HG02763 (cell line): Measurements from ENCODE around the gene CDK5R2.
A peak's percentile ranks its signal among the peaks of the same experiment; 100 is the strongest.

Experiments
- ATAC-seq: cut with Tn5 transposase; IDR thresholded peaks from one replicate; pipeline ENCODE4 v1.9.1; 2021; ENCODE audit warnings: mild to moderate bottlenecking, moderate library complexity; ENCODE audit not compliant: unreplicated experiment

The CDK5R2 gene

DNA sequence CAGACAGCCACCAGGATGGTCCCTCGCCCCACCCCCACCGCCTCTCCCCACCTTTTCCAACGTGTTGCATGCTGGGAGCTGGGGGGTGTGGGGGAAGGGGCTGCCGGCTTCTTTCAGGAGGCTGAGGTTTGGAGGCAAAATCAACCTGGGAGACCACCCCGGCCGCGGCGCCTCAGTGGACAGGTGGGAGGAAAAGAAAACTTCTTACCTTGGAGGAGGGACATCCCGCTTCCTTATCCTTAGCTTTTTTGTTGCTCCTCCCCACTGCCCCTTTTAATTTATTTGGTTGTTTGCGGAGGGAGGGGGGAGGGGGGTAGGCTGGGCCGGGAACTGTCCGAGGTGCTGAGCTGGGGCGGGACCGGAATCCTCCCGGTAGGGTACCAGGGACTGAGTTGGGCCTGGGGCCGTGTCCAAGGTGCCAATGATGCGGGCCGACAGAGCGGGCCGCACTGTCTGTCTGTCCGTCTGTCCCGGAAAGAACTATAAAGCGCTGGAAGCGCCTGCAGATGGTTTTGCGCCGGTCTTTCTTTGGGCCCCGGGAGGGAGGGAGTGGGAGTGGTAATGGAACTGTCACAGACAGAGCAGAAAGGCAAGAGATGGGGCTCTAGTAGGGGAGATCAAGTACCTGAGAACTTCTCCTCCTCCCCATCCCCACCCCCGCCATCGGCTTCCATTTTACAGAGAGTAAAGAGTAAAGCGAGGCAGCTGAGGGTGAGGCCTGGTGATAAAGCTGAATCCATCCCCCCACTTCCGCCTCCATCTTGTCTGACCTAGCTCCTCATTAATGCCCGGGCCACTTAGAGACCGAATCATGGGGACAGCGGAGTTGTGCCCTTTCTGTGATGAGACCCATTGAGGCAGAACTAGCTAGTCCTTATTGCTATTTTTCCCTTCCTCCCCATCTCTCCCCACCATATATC, 2.4 kb downstream of the CDK5R2 start:
- no peak for ATAC-seq

DNA sequence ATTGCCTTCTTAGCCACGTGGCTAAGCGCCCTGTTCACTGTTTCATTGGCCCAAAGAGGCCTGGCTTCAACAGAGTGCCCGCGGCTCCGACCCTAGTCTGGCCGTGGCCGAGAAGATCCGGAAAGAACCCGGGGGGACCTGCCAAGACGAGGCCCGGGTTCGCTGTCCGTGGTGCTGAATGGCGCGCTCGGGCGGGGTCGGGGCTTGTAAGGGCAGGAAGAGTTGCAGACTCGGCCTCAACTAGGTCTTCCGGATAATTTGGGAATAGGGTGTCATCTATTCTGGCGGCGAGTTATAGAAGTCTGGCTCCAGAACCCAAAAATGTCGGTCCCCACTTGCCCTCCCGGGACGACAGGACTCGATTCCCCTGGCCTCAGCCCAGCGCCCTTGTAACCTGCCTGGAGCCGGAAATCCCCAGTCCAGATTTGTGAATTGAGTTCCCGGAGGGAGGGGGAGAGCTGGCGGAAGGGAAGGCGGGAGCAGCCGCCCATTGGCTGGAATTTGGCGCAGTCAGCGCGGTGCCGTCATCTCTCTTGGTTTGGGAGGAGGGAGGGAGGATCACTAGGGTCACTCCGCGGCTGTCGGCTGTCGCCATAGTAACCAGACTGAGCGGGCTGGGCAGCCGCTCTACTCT, 3.5 kb downstream of the CDK5R2 start:
- no peak for ATAC-seq

DNA sequence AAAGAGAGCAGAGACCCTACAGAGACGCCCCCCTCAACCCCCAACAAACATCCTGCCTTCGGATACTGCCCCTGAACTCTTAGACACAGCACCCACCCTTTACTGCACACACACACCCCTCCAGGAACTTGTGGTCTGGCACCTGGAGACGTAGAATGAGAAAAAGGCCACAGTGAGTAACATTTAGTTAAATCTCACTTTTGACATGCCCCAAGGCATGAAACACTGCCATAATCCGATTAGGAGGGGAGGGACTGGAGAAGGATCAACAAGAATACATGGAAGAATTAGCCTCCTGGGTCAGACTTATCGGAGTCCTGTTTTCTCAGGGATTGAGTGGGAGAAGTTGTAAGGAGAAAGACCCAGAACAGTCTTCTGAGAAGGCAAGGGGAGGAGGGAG, 4.1 kb downstream of the CDK5R2 start:
- no peak for ATAC-seq

DNA sequence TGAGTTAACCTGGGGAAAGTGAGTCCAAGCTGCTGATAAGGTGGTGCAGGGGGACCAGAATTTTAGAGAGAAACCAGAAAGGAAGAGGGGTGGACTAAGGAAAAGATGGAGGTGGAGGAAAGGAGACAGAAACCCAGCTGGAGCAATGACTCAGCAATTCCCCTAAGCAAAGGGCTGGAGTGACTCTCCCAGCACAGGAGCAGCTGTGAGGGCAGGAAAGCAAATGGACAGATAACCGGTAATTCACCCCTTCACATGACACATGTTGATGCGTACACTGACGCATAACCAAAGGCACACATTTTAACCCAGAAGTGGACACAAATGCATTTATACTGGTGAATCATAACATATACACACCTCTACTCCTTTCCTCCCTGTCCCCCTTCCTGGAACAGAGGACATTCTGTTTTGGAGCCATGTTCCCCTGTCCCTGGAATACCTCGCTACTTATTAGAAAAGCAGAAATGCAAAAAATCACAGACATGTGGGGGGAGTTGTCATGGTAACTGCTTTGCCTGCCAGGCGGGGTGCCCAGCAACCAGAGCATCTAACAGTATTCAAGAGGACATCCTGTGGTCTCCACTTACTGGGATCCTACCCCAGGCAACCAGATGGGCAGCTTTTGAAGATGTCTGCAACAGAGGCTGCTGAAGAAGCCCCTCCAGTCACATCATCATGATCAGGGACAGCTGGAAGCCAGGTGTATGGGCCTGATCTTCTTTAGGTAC, 4.7 kb downstream of the CDK5R2 start:
- ATAC-seq: no peak

DNA sequence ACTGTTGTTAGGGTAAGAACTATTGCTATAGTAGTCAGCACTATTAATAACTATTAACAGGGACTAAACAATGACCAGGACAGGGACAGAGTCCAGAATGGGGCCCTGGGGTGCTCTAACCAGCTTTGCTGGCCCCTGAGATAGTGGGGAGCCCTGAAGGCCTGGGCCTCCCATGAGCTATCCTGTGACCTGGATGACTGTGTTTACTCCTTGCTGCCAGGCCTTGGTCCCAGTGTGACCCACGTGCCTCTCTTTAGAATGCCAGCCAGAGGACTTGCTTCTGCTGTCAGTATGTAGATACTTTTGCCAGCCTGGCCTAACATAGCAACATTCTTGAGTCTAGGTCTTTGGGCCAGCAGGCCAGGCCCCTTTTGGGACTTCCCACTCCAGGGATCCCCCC, 11.4 kb downstream of the CDK5R2 start:
- no peak for ATAC-seq

DNA sequence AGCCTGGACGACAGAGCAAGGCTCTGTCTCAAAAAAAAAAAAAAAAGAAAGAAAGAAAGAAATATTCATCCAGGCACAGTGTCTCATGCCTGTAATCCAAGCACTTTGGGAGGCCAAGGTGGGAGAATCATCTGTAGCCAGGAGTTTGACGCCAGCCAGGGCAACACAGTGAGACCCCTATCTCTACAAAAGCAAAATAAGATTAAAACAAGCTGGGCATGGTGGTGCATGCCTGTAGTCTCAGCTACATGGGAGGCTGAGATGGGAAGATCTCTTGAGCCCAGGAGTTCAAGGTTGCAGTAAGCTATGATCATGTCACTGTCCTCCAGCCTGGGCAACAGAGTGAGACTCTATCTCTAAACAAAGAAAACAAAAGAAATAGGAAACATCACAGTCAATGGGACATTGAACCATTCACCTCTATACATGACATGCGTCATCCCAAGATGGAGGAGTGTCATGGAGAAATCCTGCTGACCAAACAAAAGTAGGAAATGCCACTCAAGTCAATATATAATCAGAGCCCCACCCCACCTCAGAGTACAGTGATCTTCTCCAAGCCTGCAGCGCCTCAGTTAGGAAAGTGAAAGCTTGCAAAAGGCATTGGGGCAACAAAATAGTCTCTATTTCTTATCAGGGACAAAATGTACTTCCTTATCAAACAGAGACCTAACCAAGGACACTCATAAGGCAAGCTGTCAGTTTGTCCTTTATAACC, 15.8 kb downstream of the CDK5R2 start:
- ATAC-seq: no peak

DNA sequence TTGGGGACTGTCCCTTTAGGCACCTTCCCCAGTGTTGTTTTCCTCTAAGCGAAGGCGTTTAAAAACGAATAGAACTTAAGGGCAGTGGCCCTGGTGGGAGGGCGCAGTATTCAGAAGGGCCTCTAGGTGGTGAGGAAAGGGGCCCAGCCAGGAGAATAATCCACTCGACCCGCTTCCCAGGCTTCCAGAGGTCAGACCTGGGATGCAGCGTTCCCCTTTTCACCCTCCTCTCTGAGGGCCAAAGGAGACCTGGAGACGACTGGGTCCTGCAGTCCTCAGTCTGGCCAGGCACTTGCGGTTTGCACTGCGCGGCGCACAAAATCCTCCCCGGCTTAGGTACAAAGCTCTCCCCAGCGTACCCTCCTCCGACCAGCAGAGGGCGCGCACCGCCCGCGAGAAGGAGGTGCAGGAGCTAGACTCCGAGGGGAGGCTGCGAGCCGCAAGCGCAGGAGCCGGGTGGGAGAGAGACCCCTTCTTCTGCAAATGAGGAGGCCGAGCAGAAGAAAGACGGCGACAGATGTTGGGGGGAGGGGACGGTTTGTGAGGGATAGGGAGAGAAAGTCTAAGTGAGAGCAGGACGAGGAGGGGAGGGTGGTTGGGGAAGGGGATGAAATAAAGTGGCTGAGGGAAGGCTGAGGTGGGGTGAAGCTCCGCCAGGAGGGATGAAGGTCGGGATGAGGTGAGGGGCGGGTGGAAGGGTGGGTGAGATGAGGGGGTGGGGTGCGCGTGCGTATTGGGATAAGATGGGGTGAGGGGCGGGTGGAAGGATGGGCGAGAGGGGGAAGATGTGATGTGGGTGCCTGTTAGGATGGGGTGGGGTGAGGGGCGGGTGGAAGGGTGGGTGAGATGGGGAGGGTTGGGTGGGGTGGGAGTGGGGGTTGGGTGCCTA, 20.6 kb downstream of the CDK5R2 start:
- ATAC-seq: peak; percentile 77

DNA sequence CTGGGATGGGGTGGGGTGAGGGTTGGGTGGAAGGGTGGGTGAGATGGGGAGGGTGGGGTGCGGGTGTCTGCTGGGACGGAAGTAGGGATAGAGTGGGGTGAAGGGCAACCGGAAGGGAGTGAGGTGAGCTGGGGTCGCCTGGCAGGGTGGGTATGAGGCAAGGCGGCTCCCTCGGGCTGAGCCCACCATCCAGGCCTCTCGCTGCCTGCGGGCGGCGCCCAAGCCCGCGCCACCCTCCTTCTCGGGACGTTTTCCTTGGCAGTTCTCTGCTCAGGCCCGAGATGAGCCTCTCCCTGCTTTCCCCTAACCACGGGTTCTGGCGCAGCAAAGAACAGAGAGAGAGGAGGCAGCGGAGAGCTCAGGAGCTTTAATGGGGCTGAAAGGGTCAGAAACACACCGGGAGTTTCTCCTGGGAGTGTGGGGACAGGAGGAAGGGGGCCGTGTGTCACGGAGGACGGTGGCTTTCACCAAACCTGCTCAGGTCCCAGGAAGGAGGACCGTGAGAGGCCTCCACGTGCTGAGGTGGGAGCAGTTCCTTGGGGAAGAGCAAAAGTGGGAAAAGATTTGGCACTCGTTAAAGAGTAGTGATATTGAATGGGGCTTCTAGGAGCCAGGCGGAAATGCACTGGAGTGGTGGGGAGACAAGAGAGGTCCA, 21.4 kb downstream of the CDK5R2 start:
- no peak for ATAC-seq

DNA sequence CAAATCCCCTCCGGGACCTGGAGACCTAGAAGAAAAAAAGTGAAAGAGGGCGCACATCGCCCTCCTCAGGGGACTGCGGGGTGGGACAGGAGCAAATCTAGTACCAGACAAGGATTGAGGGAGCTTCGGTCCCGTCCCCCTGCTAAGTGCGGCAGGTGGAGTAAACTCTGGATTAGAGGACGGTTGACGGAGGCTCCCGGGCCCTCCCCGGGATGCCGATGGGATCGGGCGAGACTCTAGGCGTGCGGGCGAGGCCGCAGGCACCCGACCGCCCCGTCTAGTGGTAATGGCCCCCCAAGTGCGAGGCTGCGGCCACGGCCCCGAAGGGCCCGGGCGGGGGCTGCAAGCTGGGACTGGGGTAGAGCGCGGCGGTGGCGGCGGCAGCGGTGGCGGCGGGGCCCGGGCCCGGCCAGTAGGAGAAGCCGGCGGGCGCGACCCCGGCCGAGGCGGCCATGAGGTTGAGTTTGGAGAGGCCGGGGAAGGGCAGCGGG, 22.0 kb downstream of the CDK5R2 start:
- no peak for ATAC-seq

DNA sequence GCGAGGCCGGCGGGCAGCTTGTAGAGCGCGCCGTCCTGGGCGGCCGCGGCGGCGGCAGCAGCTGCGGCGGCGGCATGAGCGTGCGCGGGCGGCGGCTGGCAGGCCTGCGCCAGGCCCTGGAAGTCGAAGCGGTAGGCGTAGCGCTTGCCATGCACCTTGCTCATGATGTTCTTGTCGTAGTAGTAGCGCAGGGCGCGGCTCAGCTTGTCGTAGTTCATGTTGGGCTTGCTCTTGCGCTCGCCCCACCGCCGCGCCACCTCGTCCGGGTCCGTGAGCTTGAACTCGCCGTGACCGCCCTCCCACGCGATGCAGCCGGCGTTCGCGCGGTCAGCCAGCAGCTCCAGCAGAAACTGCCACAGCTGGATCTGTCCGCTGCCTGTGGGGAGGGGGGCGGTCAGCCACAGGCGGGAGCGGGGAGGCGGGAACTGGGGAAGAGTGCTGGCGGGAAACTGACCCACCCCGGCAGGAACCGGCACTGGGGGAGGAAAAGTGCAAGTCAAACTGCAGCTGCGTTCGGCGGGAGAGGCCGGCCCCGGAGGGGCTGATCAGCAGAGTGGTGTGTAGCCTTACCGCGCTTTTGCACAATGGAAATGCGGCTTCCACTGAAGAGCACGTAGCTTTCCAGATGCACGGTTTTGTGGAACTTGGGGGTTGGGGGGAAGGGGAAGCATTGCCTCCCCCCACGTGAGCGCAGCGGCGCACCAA, 22.6 kb downstream of the CDK5R2 start:
- no peak for ATAC-seq

DNA sequence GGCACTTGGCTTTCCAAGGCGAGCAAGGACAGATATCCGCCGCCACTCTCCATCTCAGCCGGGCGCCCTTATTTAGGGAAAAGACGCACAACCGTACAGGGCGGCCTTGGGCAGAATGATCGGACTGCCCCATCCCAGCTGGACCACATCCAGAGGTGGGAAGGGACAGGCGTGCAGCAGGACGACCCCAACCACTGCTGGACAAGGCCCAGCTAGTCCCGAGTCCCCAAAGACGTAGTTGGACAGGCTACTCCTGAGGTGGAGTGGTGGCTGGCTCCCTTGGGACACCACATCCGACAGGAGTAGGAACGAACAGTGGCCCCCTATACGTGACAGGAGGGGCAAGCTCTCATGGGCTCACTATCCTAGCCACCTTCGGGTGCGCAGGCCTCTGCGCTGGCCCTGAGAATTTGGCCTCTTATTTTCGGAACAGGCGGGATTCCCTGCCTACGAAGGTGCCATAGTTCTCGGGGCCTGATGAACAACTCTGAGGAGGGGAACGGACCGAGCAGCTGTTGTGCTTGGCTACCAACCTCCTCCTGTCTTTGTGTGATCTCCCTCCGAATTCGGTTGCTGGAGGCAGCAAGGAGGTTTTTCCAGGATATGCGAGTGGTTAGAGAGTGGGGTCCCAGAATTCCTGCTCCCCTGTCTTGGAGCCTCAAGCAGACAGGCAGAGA, 23.3 kb downstream of the CDK5R2 start:
- no peak for ATAC-seq

- ATAC-seq: no peak
These were observed 23.9 kb downstream of the CDK5R2 start for GRCh38 chr2:218983263-218983933.

GRCh38 chr2:218983934-218984238, 24.4 kb downstream of the CDK5R2 start:
- ATAC-seq: no peak

DNA sequence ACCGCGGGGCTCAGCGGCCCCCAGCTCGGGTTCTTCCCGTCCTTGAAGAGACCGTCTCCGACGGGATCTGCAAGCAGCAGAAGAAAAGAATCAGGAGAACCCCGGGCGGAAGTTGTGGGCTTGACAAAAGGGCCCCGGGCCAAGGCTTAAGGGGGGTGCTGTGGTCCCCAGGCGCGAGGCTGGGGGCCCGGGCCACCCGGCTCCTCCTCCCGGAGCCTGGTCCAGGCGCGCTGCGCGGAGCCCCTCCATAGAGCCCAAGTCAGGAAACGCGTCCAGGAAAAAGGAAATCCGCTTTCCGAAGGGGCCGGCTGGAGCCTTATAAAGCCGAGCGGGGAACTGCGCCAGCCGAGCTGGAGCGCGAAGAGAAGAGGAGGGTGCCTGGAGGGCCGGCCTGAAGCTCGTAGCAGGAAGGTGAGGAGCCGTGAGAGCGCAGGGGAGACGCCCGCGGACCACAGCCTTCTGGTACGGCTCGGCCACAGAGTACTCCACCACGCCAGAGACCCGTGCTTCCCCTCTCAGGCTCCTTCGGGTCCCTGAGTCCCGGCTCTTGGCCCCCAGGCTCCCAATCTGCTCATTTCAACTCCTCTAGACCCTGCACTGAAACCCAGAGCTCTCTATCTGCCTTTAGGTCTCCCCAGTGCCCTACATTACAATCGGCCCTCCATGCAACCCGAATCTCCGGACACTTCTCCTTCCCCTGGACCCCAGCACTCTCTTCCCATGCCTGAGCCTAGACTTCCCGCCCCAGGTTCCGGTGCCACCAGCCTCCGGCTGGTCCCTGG, 25.0 kb downstream of the CDK5R2 start:
- ATAC-seq: no peak

DNA sequence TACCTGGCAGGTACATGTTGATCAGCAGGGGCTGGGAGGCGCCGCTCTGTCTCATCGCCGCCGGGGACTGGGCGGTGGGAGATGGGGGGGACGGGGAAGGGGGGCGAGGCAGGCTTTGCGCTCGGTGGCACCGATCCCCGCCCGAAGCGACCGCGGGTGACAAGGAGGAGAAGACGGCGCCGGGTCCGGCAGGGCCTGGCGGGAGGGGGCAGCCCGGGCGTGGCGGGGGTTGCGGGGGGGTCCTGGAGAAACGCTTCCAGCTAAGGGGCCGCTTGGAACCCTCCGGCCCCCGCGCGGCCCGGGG, 25.5 kb downstream of the CDK5R2 start, which contains the start of gene FEV:
Gene FEV, minus strand, starts transcription at position 164 of the 304 bp plus-strand sequence. Its CDS starts 109 bp downstream, at position 55.
- ATAC-seq: no peak

DNA sequence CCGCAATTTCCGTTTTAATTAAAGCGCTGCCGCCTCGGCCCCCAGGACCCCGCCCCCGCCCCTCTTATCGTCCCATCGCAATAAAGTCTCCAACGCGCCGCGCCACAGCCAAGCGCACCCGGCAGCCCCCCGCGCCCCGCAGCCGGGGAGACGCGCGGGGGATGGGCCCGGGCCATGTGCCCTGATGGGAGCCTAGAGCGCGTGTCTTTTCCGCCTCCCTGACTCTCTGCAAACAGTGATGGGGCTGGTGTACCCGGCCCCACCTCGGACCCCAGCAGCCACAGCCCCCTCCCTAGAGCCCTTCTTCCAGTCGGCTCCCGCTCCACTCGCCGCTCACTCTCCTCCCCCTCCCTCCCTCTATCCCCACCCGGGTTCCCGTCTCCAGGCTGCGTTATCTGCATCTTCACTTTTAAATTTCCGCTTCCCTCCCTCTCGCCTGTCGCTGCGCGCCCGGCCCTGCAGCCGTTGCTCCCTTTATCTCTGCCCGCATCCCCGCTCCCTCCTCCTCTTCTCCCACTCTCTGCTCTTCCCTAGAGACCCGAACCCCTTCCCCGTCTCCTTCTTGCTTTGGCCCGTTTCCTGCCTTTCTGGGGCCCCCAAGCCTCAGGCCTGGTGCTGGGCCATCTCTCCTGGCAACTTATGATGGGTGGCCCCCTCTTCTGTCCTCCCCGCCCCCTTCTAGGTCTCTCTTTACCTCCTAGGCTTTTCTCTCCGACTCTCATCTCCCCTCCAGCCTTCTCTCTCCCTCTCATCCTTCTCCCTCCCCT, 26.0 kb downstream of the CDK5R2 start:
- ATAC-seq: no peak
